Body of pancreas (tissue), 4 donors: ENCODE data around the gene PSMD5. TPM values are rescaled to one million over a fixed set of nuclear protein-coding genes. Genes with fewer than 3 reads are reported as not detected.

Experiments used
- ATAC-seq: fragments of 150-250 bp; one replicate; pipeline ENCODE4 v1.9.1; 2016
- DNase-seq, 4 donors: peaks; one replicate each; pipeline ENCODE4 v3.0.0-alpha.2; 2019
- H3K27ac ChIP-seq, 4 donors: fragments of 200-600 bp; sonication (generic); 1 replicate in 3 of 4; 2 replicates in 1 of 4; pipeline versions ENCODE4 v1.5.1 to v1.6.1; 2016 to 2019; ENCODE audit warnings: mild to moderate bottlenecking in 1 of 4, mixed read lengths in 1 of 4, moderate library complexity in 1 of 4
- H3K27me3 ChIP-seq, 2 donors: fragments of 200-600 bp; sonication (generic); one replicate each; pipeline ENCODE4 v1.6.0; 2016; ENCODE audit warnings: mild to moderate bottlenecking in 1 of 2
- H3K36me3 ChIP-seq, 2 donors: fragments of 200-600 bp; sonication (generic); replicated peaks in 1 of 2; 2 replicates each; pipeline ENCODE4 v1.5.1; 2016; ENCODE audit warnings: low read depth in 2 of 2; ENCODE audit not compliant: insufficient read depth in 1 of 2
- H3K4me1 ChIP-seq: fragments of 200-600 bp; sonication (generic); one replicate; pipeline ENCODE4 v1.6.0; 2016
- H3K4me3 ChIP-seq, 2 donors: fragments of 200-600 bp; sonication (generic); 1 replicate in 1 of 2; 2 replicates in 1 of 2; pipeline ENCODE4 v1.5.1; 2016 to 2019
- H3K9me3 ChIP-seq, 3 donors: fragments of 200-600 bp; sonication (generic); 1 replicate in 2 of 3; 2 replicates in 1 of 3; pipeline ENCODE4 v1.5.1; 2016
- CTCF ChIP-seq, 7 experiments: fragments of 450-650 bp in 4 of 7; fragments of 200-600 bp in 3 of 7; sonication (generic) in 3 of 7; IDR thresholded peaks; one replicate each; pipeline ENCODE4 v1.5.1; 2016 to 2019; ENCODE audit warnings: antibody characterized with exemption in 7 of 7
- POLR2A ChIP-seq, 3 donors: fragments of 450-650 bp; IDR thresholded peaks; one replicate each; pipeline ENCODE4 v1.6.1; 2016; ENCODE audit warnings: antibody characterized with exemption in 3 of 3, mild to moderate bottlenecking in 2 of 3
- whole genome bisulfite sequencing, 2 donors: methylation state at CpG; one replicate each; pipeline ENCODE4 v1.1.5; 2017; 5-methylcytosine and 5-hydroxymethylcytosine counted together
- intact Hi-C: fragments of 100-400 bp; cut with DNase I; formaldehyde crosslinking; loops from one replicate; pipeline ENCODE4 v1.15.1; 2023
- total RNA-seq, 2 donors: library from RNA; depleted of rRNA; stranded (reverse); fragments of >200 nt; gene quantifications; one replicate each; pipeline ENCODE4 v1.1.0, GENCODE V29; 2016

PSMD5 gene
- total RNA-seq, 2 donors from 2014 or later: 20.8 to 31.0 TPM

DNA sequence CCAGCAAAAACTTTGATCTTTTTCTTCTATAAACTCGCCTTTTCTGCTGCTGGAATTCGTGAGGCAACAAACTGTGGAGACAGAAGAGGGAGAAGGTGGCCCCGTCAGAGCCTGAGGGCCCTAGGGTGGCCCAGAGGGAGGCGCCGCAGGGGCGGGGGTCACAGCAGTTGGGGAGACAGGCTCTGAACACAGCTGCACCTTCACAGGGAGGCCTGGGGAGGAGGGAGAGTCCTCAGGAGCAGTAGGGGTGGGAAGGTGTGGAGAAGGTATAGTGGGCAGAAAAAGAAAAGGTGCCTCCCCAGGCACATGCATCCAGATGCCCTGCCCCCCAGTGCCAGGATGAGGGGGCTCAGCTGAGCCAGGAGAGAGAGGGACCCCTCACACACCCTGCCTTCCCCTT is 19.2 kb upstream of the PSMD5 start:
- intact Hi-C loops: no loop called here
- peaks cover 7% of the 10 kb centered on the region for H3K4me1 ChIP-seq
- no peak for ATAC-seq
- no peaks in the 10 kb centered on the region for H3K27me3 ChIP-seq
- no peak for DNase-seq
- H3K4me3 ChIP-seq: no peak overlapping the region
- no peaks in the 10 kb centered on the region for H3K36me3 ChIP-seq
- H3K9me3 ChIP-seq: no peaks in the 10 kb centered on the region
- no peak overlapping the region for H3K27ac ChIP-seq
- no peak for TF ChIP-seq POLR2A (IDR thresholded peaks at IDR 0.05)
- TF ChIP-seq CTCF (IDR thresholded peaks at IDR 0.05): no peak
- 89 to 97% methylated on average over 6 of the region's 6 CpGs for WGBS, 2 donors

DNA sequence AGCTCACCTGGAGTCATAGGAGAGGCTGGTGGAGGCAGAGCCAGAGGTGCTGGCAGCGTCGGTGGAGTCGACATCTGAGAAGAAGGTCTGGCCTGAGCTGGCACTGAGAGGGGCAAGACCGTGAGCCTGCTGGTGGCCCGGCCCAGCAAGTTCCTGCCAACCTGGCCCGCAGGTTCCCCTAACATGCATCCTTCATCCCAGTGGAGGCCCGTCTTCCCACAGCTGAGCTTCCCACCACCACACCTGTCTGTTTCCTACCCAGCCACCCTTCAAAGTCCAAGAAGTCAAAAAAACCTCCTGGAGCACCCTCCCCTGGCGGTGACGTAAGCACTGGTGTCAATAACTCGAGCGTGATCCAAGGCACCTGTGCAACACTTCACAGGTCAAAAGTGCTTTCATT is 17.4 kb upstream of the PSMD5 start:
- Histone ChIP-seq H3K36me3 (no peaks in the 10 kb centered on the region), H3K4me1 (peaks cover 13% of the 10 kb centered on the region), H3K9me3 (no peaks in the 10 kb centered on the region), H3K27me3 (no peaks in the 10 kb centered on the region), H3K27ac (no peak overlapping the region), H3K4me3 (no peak overlapping the region)
- ATAC-seq: no peak
- 82 to 85% methylated on average over 9 to 11 of the region's 11 CpGs for WGBS, 2 donors
- intact Hi-C loops: no loop called here
- TF ChIP-seq POLR2A (IDR thresholded peaks at IDR 0.05) (no peak), CTCF (IDR thresholded peaks at IDR 0.05) (no peak)
- DNase-seq: no peak

DNA sequence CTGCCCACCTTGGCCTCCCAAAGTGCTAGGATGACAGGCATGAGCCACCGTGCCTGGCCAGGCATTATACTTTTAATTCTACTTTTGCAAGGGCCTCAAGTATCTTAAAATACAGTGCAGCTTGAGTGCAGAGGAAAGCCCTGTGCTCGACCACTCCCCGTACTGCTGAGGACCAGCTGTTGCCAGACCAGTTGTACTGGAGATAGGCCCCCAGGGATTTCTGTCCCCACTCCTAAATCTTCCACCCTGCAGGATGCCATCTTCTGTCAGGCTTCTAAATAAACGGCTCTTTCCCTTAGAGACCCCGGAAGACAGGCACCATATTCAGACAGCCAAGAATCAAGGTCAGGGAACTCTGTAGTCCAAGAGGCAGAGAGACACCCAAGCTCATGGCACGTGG is 16.6 kb upstream of the PSMD5 start:
- H3K4me1 ChIP-seq: peaks cover 13% of the 10 kb centered on the region
- intact Hi-C loops: no loop called here
- H3K36me3 ChIP-seq: no peaks in the 10 kb centered on the region
- H3K27me3 ChIP-seq: no peaks in the 10 kb centered on the region
- 80 to 90% methylated on average over 6 of the region's 6 CpGs for WGBS, 2 donors
- no peak for TF ChIP-seq POLR2A (IDR thresholded peaks at IDR 0.05)
- TF ChIP-seq CTCF (IDR thresholded peaks at IDR 0.05): no peak
- no peak overlapping the region for H3K4me3 ChIP-seq
- H3K27ac ChIP-seq: no peak overlapping the region
- DNase-seq: no peak
- H3K9me3 ChIP-seq: no peaks in the 10 kb centered on the region
- no peak for ATAC-seq

DNA sequence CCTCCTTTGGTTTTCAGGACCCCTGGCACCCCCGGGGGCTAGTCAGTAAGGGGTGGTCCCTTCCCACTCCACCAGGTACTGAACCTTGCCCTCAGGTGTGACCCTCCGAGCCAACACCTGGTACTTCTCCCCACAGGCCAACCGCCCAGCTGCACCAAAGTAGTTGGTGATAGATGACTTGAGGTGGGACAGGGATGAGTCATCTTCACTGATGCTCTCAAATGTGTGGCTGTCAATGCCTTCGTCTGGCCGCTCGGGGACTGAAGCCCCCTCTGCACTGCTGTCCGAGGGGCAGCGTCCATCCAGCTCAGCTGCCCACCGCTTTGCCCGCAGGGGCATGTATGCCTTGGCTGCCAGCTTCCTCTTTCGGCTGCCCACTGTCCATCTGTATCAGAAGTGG is 15.2 kb upstream of the PSMD5 start:
- H3K36me3 ChIP-seq: no peaks in the 10 kb centered on the region

More for the DNA sequence above, 15.2 kb upstream of the PSMD5 start:
- H3K9me3 ChIP-seq: no peaks in the 10 kb centered on the region
- intact Hi-C loops: no loop called here
- ATAC-seq: no peak
- no peak overlapping the region for H3K27ac ChIP-seq
- WGBS, 2 donors: 84 to 85% methylated on average over 10 to 11 of the region's 11 CpGs
- no peaks in the 10 kb centered on the region for H3K27me3 ChIP-seq
- DNase-seq: no peak
- TF ChIP-seq CTCF (IDR thresholded peaks at IDR 0.05) (no peak), POLR2A (IDR thresholded peaks at IDR 0.05) (no peak)
- H3K4me1 ChIP-seq: peaks cover 13% of the 10 kb centered on the region
- H3K4me3 ChIP-seq: no peak overlapping the region
